Gastrocnemius medialis (tissue), 4 donors: ENCODE measurements around the gene CFAP119. TPM values are rescaled to one million over a fixed set of nuclear protein-coding genes. Genes with fewer than 3 reads are reported as not detected.

Experiments
- ATAC-seq, 2 donors: fragments of 150-250 bp; one replicate each; pipeline ENCODE4 v1.9.1; 2016
- DNase-seq, 2 donors: peaks; one replicate each; pipeline ENCODE4 v3.0.0-alpha.2; 2019
- H3K27ac ChIP-seq, 4 donors: fragments of 200-600 bp; sonication (generic); 1 replicate in 1 of 4; 2 replicates in 3 of 4; pipeline ENCODE4 v1.5.1; 2016 to 2018; ENCODE audit warnings: mild to moderate bottlenecking in 2 of 4, moderate library complexity in 1 of 4
- H3K27me3 ChIP-seq, 3 donors: fragments of 200-600 bp; sonication (generic) in 2 of 3; 1 replicate in 1 of 3; 2 replicates in 2 of 3; pipeline versions ENCODE4 v1.5.1 to v1.6.0; 2016 to 2019; ENCODE audit warnings: mild to moderate bottlenecking in 1 of 3, moderate library complexity in 1 of 3
- H3K36me3 ChIP-seq, 2 donors: fragments of 200-600 bp; sonication (generic) in 1 of 2; one replicate each; pipeline ENCODE4 v1.5.1; 2017 to 2018
- H3K4me1 ChIP-seq, 2 donors: fragments of 200-600 bp; sonication (generic) in 1 of 2; one replicate each; pipeline ENCODE4 v1.5.1; 2016 to 2017; ENCODE audit warnings: mild to moderate bottlenecking in 2 of 2
- H3K4me3 ChIP-seq, 4 donors: fragments of 200-600 bp; sonication (generic) in 3 of 4; 1 replicate in 1 of 4; 2 replicates in 3 of 4; pipeline ENCODE4 v1.5.1; 2016 to 2019; ENCODE audit warnings: mild to moderate bottlenecking in 2 of 4
- H3K9me3 ChIP-seq, 3 donors: fragments of 200-600 bp; sonication (generic) in 2 of 3; 1 replicate in 1 of 3; 2 replicates in 2 of 3; pipeline ENCODE4 v1.5.1; 2016 to 2019
- POLR2A ChIP-seq, 2 donors: fragments of 450-650 bp; IDR thresholded peaks; one replicate each; pipeline ENCODE4 v1.6.1; 2017; ENCODE audit warnings: antibody characterized with exemption in 2 of 2, mild to moderate bottlenecking in 2 of 2, moderate library complexity in 2 of 2
- in situ Hi-C, 4 donors: fragments of 200-750 bp; cut with MboI; loops; one replicate each; pipeline versions ENCODE4 v1.15.0 to v1.8.0; 2017; ENCODE audit warnings: low sequenced_read_pairs in 4 of 4
- intact Hi-C: fragments of 100-400 bp; cut with DNase I; formaldehyde crosslinking; loops from one replicate; pipeline ENCODE4 v1.15.1; 2023; ENCODE audit warnings: low total_unique reads
- total RNA-seq, 4 donors: library from RNA; depleted of rRNA; stranded (reverse); fragments of >200 nt; gene quantifications; one replicate each; pipeline versions ENCODE4 v1.1.0 to v1.2.3, GENCODE V29; 2016
- TF ChIP-seq, protein P1 (sequence below), 5 experiments: fragments of 450-650 bp in 3 of 5; fragments of 200-600 bp in 2 of 5; sonication (generic) in 2 of 5; IDR thresholded peaks in 4 of 5; conservative IDR thresholded peaks in 1 of 5; 1 replicate in 4 of 5; 2 replicates in 1 of 5; pipeline ENCODE4 v1.5.1; 2016 to 2019; ENCODE audit warnings: antibody characterized with exemption in 5 of 5, mild to moderate bottlenecking in 3 of 5, moderate library complexity in 3 of 5

CFAP119 gene
- total RNA-seq, 4 donors from 2014 or later, result 0.73 to 5.8 (median 1.7) TPM; not detected in 1

GRCh38 chr16:30773826-30774225 is 12.0 kb upstream of the CFAP119 start:
- no peak overlapping the region for H3K4me3 ChIP-seq
- H3K9me3 ChIP-seq, result no peaks in the 10 kb centered on the region
- ATAC-seq, result no peak
- H3K36me3 ChIP-seq, result peaks cover 4 to 52% of the 10 kb centered on the region in 2 donors
- peaks cover 31 to 41% of the 10 kb centered on the region in 2 donors for H3K4me1 ChIP-seq
- in situ Hi-C loops, result no loop called here
- intact Hi-C loops, result loop anchor here (2.0 kb wide), 1 partner anchor 41 kb away; no protein-coding TSS in a partner anchor
- no peak for TF ChIP-seq POLR2A (IDR thresholded peaks at IDR 0.05)
- TF ChIP-seq, protein P1, sequence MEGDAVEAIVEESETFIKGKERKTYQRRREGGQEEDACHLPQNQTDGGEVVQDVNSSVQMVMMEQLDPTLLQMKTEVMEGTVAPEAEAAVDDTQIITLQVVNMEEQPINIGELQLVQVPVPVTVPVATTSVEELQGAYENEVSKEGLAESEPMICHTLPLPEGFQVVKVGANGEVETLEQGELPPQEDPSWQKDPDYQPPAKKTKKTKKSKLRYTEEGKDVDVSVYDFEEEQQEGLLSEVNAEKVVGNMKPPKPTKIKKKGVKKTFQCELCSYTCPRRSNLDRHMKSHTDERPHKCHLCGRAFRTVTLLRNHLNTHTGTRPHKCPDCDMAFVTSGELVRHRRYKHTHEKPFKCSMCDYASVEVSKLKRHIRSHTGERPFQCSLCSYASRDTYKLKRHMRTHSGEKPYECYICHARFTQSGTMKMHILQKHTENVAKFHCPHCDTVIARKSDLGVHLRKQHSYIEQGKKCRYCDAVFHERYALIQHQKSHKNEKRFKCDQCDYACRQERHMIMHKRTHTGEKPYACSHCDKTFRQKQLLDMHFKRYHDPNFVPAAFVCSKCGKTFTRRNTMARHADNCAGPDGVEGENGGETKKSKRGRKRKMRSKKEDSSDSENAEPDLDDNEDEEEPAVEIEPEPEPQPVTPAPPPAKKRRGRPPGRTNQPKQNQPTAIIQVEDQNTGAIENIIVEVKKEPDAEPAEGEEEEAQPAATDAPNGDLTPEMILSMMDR (IDR thresholded peaks at IDR 0.05 in 4 of 5, conservative IDR thresholded peaks at IDR 0.05 in 1 of 5), result no peak
- H3K27me3 ChIP-seq, result no peaks in the 10 kb centered on the region
- H3K27ac ChIP-seq, result no peak overlapping the region
- no peak for DNase-seq

DNA sequence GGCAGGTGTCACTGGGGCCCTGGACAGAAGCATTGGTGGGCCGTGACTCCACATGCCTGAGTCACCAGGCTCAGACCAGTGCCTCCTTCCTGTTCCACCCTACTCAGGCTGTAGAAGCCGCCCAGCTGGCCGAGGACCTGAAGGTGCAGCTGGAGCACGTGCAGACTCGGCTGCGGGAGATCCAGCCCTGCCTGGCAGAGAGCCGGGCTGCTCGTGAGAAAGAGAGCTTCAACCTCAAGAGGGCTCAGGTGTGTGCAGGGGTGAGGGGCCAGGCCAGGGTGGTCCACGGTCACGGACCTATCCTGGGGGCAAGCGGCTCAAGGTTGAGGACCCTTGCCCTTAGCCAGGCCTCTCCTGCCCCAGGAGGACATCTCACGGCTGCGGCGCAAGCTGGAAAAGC is 9.9 kb upstream of the CFAP119 start:
- Histone ChIP-seq H3K27ac (no peak overlapping the region), H3K9me3 (no peaks in the 10 kb centered on the region), H3K4me3 (no peak overlapping the region), H3K4me1 (peaks cover 10 to 20% of the 10 kb centered on the region in 2 donors), H3K27me3 (no peaks in the 10 kb centered on the region), H3K36me3 (peaks cover 4 to 73% of the 10 kb centered on the region in 2 donors)
- in situ Hi-C loops (no loop called here), intact Hi-C loops (no loop called here)
- DNase-seq, result no peak
- ATAC-seq, result no peak
- no peak for TF ChIP-seq POLR2A (IDR thresholded peaks at IDR 0.05)
- TF ChIP-seq, protein P1 (IDR thresholded peaks at IDR 0.05 in 4 of 5, conservative IDR thresholded peaks at IDR 0.05 in 1 of 5), result no peak

- no peak for TF ChIP-seq POLR2A (IDR thresholded peaks at IDR 0.05)
- TF ChIP-seq, protein P1 (IDR thresholded peaks at IDR 0.05 in 4 of 5, conservative IDR thresholded peaks at IDR 0.05 in 1 of 5), result no peak
- no peak for ATAC-seq
- Histone ChIP-seq H3K27ac (no peak overlapping the region), H3K9me3 (no peaks in the 10 kb centered on the region), H3K36me3 (peaks cover 4 to 95% of the 10 kb centered on the region in 2 donors), H3K27me3 (no peaks in the 10 kb centered on the region), H3K4me1 (peaks cover 0 to 5% of the 10 kb centered on the region in 2 donors), H3K4me3 (no peak overlapping the region)
- DNase-seq, result no peak
- in situ Hi-C loops, result no loop called here
- intact Hi-C loops, result no loop called here
Measured at GRCh38 chr16:30769379-30770089, 7.7 kb upstream of the CFAP119 start.

GRCh38 chr16:30768583-30769181 is 6.8 kb upstream of the CFAP119 start:
- Histone ChIP-seq H3K4me1 (peaks cover under 1 to 2% of the 10 kb centered on the region in 2 donors), H3K27me3 (no peaks in the 10 kb centered on the region), H3K9me3 (no peaks in the 10 kb centered on the region), H3K36me3 (peaks cover 4 to 100% of the 10 kb centered on the region in 2 donors), H3K27ac (no peak overlapping the region), H3K4me3 (no peak overlapping the region)
- ATAC-seq (no peak), DNase-seq (peak in 1 of 2 donors; percentile 5)
- intact Hi-C loops (no loop called here), in situ Hi-C loops (no loop called here)
- TF ChIP-seq, protein P1 (IDR thresholded peaks at IDR 0.05 in 4 of 5, conservative IDR thresholded peaks at IDR 0.05 in 1 of 5), result no peak
- no peak for TF ChIP-seq POLR2A (IDR thresholded peaks at IDR 0.05)
